Endodermal cell (in vitro differentiated cells): Measurements from ENCODE around the gene BCL2L2. TPM values are rescaled to one million over a fixed set of nuclear protein-coding genes. Genes with fewer than 3 reads are reported as not detected.
A peak's percentile ranks its signal among the peaks of the same experiment; 100 is the strongest.

Experiments used
- DNase-seq: peaks from one replicate; pipeline ENCODE4 v3.0.0-alpha.2; 2017
- H3K27ac ChIP-seq: 2 replicates; pipeline ENCODE4 v1.5.1; 2013; ENCODE audit warnings: mild to moderate bottlenecking, low read depth, low read length, moderate library complexity
- H3K27me3 ChIP-seq: 2 replicates; pipeline ENCODE4 v1.6.1; 2013; ENCODE audit warnings: mild to moderate bottlenecking, low read length, moderate library complexity; ENCODE audit not compliant: insufficient read depth, control insufficient read depth, poor library complexity, severe bottlenecking
- H3K36me3 ChIP-seq: 2 replicates; pipeline ENCODE4 v1.7.0; 2013; ENCODE audit warnings: mild to moderate bottlenecking, low read length, moderate library complexity; ENCODE audit not compliant: control insufficient read depth, insufficient read depth
- H3K4me1 ChIP-seq: one replicate; pipeline ENCODE4 v1.7.0; 2013; ENCODE audit warnings: low read length; ENCODE audit not compliant: control insufficient read depth, insufficient read depth
- H3K4me3 ChIP-seq: 2 replicates; pipeline ENCODE4 v1.5.1; 2013; ENCODE audit warnings: mild to moderate bottlenecking, low read length, moderate library complexity
- H3K9ac ChIP-seq: 2 replicates; pipeline ENCODE4 v1.6.1; 2013; ENCODE audit warnings: mild to moderate bottlenecking, low read length, moderate library complexity; ENCODE audit not compliant: poor library complexity, severe bottlenecking; ENCODE audit errors: extremely low read depth
- H3K9me3 ChIP-seq: 2 replicates; pipeline ENCODE4 v1.6.1; 2013; ENCODE audit warnings: mild to moderate bottlenecking, low read length, moderate library complexity; ENCODE audit not compliant: control insufficient read depth
- H3K27ac Mint-ChIP-seq: 2 replicates; pipeline ENCODE4 v1.8.0; 2020; ENCODE audit warnings: mixed read lengths
- H3K27me3 Mint-ChIP-seq: 2 replicates; pipeline ENCODE4 v1.8.0; 2021; ENCODE audit warnings: mild to moderate bottlenecking, mixed read lengths; ENCODE audit not compliant: insufficient read depth
- H3K36me3 Mint-ChIP-seq: 2 replicates; pipeline ENCODE4 v1.8.0; 2020; ENCODE audit warnings: low read depth, mixed read lengths
- H3K4me1 Mint-ChIP-seq: 2 replicates; pipeline ENCODE4 v1.8.0; 2020; ENCODE audit warnings: mixed read lengths
- H3K4me3 Mint-ChIP-seq: 2 replicates; pipeline ENCODE4 v1.8.0; 2020; ENCODE audit warnings: mild to moderate bottlenecking, moderate library complexity, mixed read lengths
- H3K9me3 Mint-ChIP-seq: 2 replicates; pipeline ENCODE4 v1.8.0; 2020; ENCODE audit warnings: mild to moderate bottlenecking, mixed read lengths
- WGBS, 2 experiments: methylation state at CpG; one replicate each; pipeline versions ENCODE4 v1.1.5 to v1.1.7; 2013; ENCODE audit warnings: missing lambda C conversion rate in 2 of 2, mixed read lengths in 1 of 2; ENCODE audit not compliant: insufficient coverage in 1 of 2, insufficient read length in 1 of 2; 5-methylcytosine and 5-hydroxymethylcytosine counted together
- total RNA-seq, 2 donors: library from RNA; stranded (reverse); fragmentation: NEBNext Ultra II Directional in 1 of 2; extraction: Animal tissue kit (Norgen Biotek cat#: 25700) in 1 of 2; gene quantifications; 2 replicates in 1 of 2; 3 replicates in 1 of 2; pipeline ENCODE4 v1.2.1, GENCODE V29; 2021
- TF ChIP-seq, protein P1 (sequence below): fragments of 200-600 bp; sonication (generic); conservative IDR thresholded peaks from 2 replicates; pipeline ENCODE4 v1.5.0; 2021; ENCODE audit warnings: antibody characterized with exemption, mild to moderate bottlenecking

The BCL2L2 gene
- total RNA-seq, 2 donors from 2014 or later: 21.9 to 29.5 TPM

DNA sequence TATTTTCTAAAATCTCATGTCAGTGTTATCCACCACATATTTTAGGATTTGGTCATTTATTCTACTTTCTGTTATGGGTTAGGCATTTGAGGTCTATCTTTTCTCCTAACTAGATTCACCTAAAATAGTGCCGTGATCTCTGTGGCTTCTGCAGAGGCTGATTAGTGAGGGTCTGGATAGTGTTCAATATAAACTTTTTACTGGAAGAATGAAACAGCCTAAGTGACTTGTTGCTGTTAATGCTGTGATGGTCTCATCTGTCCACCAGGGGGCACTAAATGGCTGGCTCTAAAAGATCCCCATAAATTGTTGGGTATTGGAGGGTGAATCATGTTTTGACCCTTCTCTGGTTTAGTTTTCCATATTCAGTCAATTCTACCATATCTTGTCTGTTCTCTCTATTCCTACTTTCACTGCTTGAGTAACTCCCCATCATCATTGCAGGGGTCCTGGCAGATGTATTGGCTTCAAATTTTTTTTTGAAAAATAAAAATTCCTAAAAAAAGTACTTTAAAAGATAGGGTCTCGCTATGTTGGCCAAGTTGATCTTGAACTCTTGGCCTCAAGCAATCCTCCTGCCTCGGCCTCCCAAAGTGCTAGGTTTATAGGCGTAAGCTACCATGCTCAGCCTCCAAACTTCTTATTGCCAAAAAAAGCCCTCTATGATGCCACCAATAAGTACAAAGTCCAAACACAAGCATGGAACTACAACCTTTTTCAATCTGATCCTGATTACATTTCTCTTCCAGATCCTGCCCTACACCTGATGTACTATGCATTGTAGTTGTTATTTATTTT lies 21.5 kb downstream of the BCL2L2 start:
- Mint-ChIP-seq H3K36me3 (peaks cover 30% of the 10 kb centered on the region), H3K4me3 (no peak overlapping the region), H3K27ac (no peak overlapping the region), H3K9me3 (no peaks in the 10 kb centered on the region), H3K27me3 (peaks cover 1% of the 10 kb centered on the region), H3K4me1 (peaks cover 4% of the 10 kb centered on the region)
- Histone ChIP-seq H3K27me3 (no peaks in the 10 kb centered on the region), H3K9ac (no peak overlapping the region), H3K9me3 (no peaks in the 10 kb centered on the region), H3K36me3 (peaks cover 31% of the 10 kb centered on the region), H3K4me3 (no peak overlapping the region), H3K27ac (no peak overlapping the region), H3K4me1 (peaks cover 4% of the 10 kb centered on the region)
- TF ChIP-seq, protein P1, sequence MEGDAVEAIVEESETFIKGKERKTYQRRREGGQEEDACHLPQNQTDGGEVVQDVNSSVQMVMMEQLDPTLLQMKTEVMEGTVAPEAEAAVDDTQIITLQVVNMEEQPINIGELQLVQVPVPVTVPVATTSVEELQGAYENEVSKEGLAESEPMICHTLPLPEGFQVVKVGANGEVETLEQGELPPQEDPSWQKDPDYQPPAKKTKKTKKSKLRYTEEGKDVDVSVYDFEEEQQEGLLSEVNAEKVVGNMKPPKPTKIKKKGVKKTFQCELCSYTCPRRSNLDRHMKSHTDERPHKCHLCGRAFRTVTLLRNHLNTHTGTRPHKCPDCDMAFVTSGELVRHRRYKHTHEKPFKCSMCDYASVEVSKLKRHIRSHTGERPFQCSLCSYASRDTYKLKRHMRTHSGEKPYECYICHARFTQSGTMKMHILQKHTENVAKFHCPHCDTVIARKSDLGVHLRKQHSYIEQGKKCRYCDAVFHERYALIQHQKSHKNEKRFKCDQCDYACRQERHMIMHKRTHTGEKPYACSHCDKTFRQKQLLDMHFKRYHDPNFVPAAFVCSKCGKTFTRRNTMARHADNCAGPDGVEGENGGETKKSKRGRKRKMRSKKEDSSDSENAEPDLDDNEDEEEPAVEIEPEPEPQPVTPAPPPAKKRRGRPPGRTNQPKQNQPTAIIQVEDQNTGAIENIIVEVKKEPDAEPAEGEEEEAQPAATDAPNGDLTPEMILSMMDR: peak; percentile 93
- DNase-seq: peak; percentile 84
- WGBS, 2 experiments: 61 to 75% methylated on average over 3 to 4 of the region's 4 CpGs

DNA sequence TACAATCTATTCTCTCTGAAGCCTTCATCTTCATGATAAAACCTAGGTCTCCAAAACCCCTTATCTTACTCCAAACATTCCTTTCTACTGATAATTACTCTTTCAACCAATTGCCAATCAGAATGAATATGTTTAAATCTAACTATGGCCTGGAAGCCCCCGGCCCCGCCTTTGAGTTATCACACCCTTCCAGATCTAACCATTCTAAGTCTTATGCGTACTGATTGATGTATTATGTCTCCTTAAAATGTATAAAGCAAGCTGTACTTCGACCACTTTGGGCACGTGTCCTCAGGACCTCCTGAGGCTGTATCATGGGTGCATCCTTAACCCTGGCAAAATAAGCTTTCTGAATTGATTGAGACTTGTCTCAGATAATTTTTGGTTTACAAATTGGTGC lies 29.0 kb downstream of the BCL2L2 start:
- H3K4me1 ChIP-seq: no peaks in the 10 kb centered on the region
- H3K27me3 ChIP-seq: no peaks in the 10 kb centered on the region
- Mint-ChIP-seq H3K4me3 (no peak overlapping the region), H3K9me3 (peaks cover 41% of the 10 kb centered on the region), H3K4me1 (no peaks in the 10 kb centered on the region), H3K27me3 (peaks cover 32% of the 10 kb centered on the region), H3K36me3 (peaks cover 6% of the 10 kb centered on the region), H3K27ac (no peak overlapping the region)
- H3K4me3 ChIP-seq: no peak overlapping the region
- TF ChIP-seq, protein P1: no peak
- no peaks in the 10 kb centered on the region for H3K36me3 ChIP-seq
- 86 to 97% methylated on average over 5 of the region's 5 CpGs for WGBS, 2 experiments
- H3K9me3 ChIP-seq: peaks cover 43% of the 10 kb centered on the region
- no peak overlapping the region for H3K9ac ChIP-seq
- H3K27ac ChIP-seq: no peak overlapping the region
- no peak for DNase-seq

DNA sequence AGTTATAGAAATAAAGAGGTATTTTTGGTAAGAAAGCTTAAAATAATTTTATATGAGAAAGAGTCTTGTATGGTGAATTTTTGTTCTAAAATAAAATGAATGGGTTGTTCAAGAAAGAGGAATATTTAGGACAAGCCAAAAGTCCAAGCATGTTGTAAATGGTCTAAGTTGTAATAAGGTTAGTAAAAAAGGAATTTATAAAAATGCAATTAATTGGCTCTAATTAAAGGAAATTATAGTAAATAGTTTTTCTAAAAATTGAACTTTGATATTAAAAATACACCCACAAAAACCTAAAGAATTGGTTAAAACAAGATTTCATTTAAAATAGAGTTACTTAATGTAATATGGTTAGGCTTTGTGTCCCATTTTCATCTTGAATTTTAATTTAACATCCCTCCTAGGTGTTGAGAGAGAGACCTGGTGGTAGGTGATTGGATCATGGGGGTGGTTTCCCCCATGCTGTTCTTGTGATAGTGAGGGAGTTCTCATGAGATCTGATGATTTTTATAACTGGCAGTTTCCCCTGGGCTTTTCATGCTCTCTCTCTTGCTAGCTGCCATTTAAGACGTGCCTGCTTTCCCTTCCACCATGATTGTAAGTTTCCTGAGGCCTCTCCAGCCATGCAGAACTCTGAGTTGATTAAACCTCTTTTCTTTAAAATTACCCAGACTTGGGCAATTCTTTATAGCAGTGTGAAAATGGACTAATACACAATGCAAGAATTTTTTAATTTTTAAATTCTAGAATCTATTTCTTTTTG lies 33.1 kb downstream of the BCL2L2 start:
- Histone ChIP-seq H3K36me3 (no peaks in the 10 kb centered on the region), H3K27ac (no peak overlapping the region), H3K27me3 (no peaks in the 10 kb centered on the region), H3K4me3 (peak overlapping the region; percentile 26), H3K9ac (no peak overlapping the region), H3K4me1 (peaks cover 3% of the 10 kb centered on the region), H3K9me3 (peaks cover 68% of the 10 kb centered on the region)
- TF ChIP-seq, protein P1: no peak
- Mint-ChIP-seq H3K4me1 (peaks cover 5% of the 10 kb centered on the region), H3K36me3 (peaks cover 6% of the 10 kb centered on the region), H3K27me3 (peaks cover 30% of the 10 kb centered on the region), H3K27ac (no peak overlapping the region), H3K9me3 (peaks cover 59% of the 10 kb centered on the region), H3K4me3 (no peak overlapping the region)
- 88 to 92% methylated on average over 1 of the region's 1 CpG for WGBS, 2 experiments
- no peak for DNase-seq
